Measurements from ENCODE around the gene CDC25B. TPM values are rescaled to one million over a fixed set of nuclear protein-coding genes. Genes with fewer than 3 reads are reported as not detected.
A peak's percentile ranks its signal among the peaks of the same experiment; 100 is the strongest.

Gene CDC25B
- total and polyA plus RNA-seq, 2 of the 8 experiments (the other 6 are each of a cell fraction or from before 2014, with no cell fraction given) = 21.7 to 31.2 TPM

GRCh38 chr20:3786665-3787323, 9.3 kb upstream of the CDC25B start, which contains the start of gene CENPB (continued):
- no peak for TF ChIP-seq CHD7 (IDR thresholded peaks at IDR 0.05; ENCODE audit: insufficient replicate concordance, low read length)
- peak; percentile 73 for TF ChIP-seq TEAD4 (IDR thresholded peaks at IDR 0.05; ENCODE audit: low read depth, low read length)
- TF ChIP-seq CBX5 (IDR thresholded peaks at IDR 0.05; ENCODE audit: low read depth, low read length) = no peak
- no peak for TF ChIP-seq NANOG (IDR thresholded peaks at IDR 0.05; ENCODE audit: insufficient read depth, low read depth, low read length, poor library complexity, severe bottlenecking)
- TF ChIP-seq BACH1 (IDR thresholded peaks at IDR 0.05; ENCODE audit: low read length) = no peak
- TF ChIP-seq CTCF (IDR thresholded peaks at IDR 0.05; ENCODE audit: control extremely low read depth in 1 of 3, insufficient read depth in 1 of 3, low read depth in 1 of 3, low read length in 3 of 3) = peak; percentile 63 to 99 (median 92)
- TF ChIP-seq RBBP5 (IDR thresholded peaks at IDR 0.05; ENCODE audit: borderline replicate concordance, low read depth, low read length) = no peak
- no peak for TF ChIP-seq SP2 (IDR thresholded peaks at IDR 0.05; ENCODE audit: low read length)

Data from H1 (cell line).